HepG2 (cell line): ENCODE results near the gene HOXD4. TPM values are rescaled to one million over a fixed set of nuclear protein-coding genes. Genes with fewer than 3 reads are reported as not detected.
A peak's percentile ranks its signal among the peaks of the same experiment; 100 is the strongest.

Experiments used
- CBFB ChIP-seq: sonication (generic); formaldehyde crosslinking; IDR thresholded peaks from 2 replicates; pipeline ENCODE4 v1.4.0; 2020; ENCODE audit warnings: missing genetic modification reagents
- HIC2 ChIP-seq: sonication (generic); formaldehyde crosslinking; IDR thresholded peaks from 2 replicates; pipeline ENCODE4 v1.9.0; 2022; ENCODE audit warnings: low read depth, missing genetic modification reagents
- PHF20 ChIP-seq: sonication (generic); formaldehyde crosslinking; IDR thresholded peaks from 2 replicates; pipeline ENCODE4 v1.5.0; 2020; ENCODE audit warnings: mild to moderate bottlenecking, missing genetic modification reagents
- TAF15 ChIP-seq: fragments of 200-400 bp; formaldehyde crosslinking; IDR thresholded peaks from one replicate; pipeline ENCODE4 v1.6.1; 2018; ENCODE audit warnings: mild to moderate bottlenecking, low read depth, low read length; ENCODE audit not compliant: poor library complexity, severe bottlenecking
- UBTF ChIP-seq: sonication (generic); formaldehyde crosslinking; IDR thresholded peaks from 2 replicates; pipeline ENCODE4 v1.4.0; 2020; ENCODE audit warnings: mild to moderate bottlenecking, missing genetic modification reagents
- ZNF558 ChIP-seq: sonication (generic); formaldehyde crosslinking; IDR thresholded peaks from 2 replicates; pipeline ENCODE4 v1.9.0; 2022; ENCODE audit warnings: mild to moderate bottlenecking, missing genetic modification reagents, borderline replicate concordance
- ZNF761 ChIP-seq: sonication (generic); formaldehyde crosslinking; conservative IDR thresholded peaks from 2 replicates; pipeline ENCODE4 v1.4.0; 2020; ENCODE audit warnings: mild to moderate bottlenecking, missing genetic modification reagents
- ZSCAN9 ChIP-seq: IDR thresholded peaks from 2 replicates; pipeline ENCODE4 v1.6.1; 2016; ENCODE audit warnings: borderline replicate concordance
- polyA plus RNA-seq, 8 experiments: library from polyadenylated mRNA; depleted of rRNA in 3 of 8; stranded (reverse) in 7 of 8; unstranded in 1 of 8; fragments of >200 nt; fragmentation: Illumina TruSeq in 4 of 8; extraction: Trizol in 4 of 8; gene quantifications; 2 replicates each; pipeline versions ENCODE4 v1.2.1 to v1.2.3, GENCODE V29; 2011 to 2016; ENCODE audit warnings: low read depth in 4 of 8, missing spikeins in 1 of 8, mixed read lengths in 1 of 8; ENCODE audit not compliant: insufficient read depth in 1 of 8
- total RNA-seq, 5 experiments: library from RNA; depleted of rRNA; stranded (reverse); fragments of >200 nt; fragmentation: Illumina TruSeq; extraction: Trizol; gene quantifications; 2 replicates each; pipeline ENCODE4 v1.2.3, GENCODE V29; 2016; ENCODE audit warnings: low read depth in 1 of 5
- TF ChIP-seq, protein P1 (sequence below): sonication (generic); formaldehyde crosslinking; IDR thresholded peaks from 2 replicates; pipeline ENCODE4 v1.4.0; 2020; ENCODE audit warnings: mild to moderate bottlenecking, missing genetic modification reagents
- TF ChIP-seq, protein P2 (sequence below): sonication (generic); formaldehyde crosslinking; IDR thresholded peaks from 2 replicates; pipeline ENCODE4; 2020; ENCODE audit warnings: missing genetic modification reagents, mild to moderate bottlenecking, borderline replicate concordance
- TF ChIP-seq, protein P3 (sequence below): sonication (generic); formaldehyde crosslinking; IDR thresholded peaks from 2 replicates; pipeline ENCODE4 v1.5.0; 2020; ENCODE audit warnings: missing genetic modification reagents

HOXD4 gene
- total and polyA plus RNA-seq, 2 of the 13 experiments (the other 11 are each of a cell fraction or from before 2014, with no cell fraction given): not detected

DNA sequence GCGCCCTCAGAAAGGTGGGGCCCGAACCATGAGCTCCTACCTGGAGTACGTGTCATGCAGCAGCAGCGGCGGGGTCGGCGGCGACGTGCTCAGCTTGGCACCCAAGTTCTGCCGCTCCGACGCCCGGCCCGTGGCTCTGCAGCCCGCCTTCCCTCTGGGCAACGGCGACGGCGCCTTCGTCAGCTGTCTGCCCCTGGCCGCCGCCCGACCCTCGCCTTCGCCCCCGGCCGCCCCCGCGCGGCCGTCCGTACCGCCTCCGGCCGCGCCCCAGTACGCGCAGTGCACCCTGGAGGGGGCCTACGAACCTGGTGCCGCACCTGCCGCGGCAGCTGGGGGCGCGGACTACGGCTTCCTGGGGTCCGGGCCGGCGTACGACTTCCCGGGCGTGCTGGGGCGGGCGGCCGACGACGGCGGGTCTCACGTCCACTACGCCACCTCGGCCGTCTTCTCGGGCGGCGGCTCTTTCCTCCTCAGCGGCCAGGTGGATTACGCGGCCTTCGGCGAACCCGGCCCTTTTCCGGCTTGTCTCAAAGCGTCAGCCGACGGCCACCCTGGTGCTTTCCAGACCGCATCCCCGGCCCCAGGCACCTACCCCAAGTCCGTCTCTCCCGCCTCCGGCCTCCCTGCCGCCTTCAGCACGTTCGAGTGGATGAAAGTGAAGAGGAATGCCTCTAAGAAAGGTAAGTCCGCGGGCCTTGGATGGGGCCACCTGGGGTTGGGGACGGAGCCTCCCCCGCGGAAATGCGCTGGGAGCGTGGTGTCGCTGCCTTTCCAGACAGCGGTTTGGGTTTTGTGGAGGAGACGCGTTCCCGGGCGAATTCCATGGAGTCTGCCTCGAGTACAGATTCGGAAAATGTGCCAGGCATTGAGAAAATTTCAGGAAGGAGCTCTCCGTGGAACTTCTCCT is 37.7 kb downstream of the HOXD4 start (continued):
- TF ChIP-seq HIC2 (CRISPR knock-in tag): 0 out of 2 replicates have a peak, but pooled peaks have one; percentile 41
- TF ChIP-seq, protein P1, sequence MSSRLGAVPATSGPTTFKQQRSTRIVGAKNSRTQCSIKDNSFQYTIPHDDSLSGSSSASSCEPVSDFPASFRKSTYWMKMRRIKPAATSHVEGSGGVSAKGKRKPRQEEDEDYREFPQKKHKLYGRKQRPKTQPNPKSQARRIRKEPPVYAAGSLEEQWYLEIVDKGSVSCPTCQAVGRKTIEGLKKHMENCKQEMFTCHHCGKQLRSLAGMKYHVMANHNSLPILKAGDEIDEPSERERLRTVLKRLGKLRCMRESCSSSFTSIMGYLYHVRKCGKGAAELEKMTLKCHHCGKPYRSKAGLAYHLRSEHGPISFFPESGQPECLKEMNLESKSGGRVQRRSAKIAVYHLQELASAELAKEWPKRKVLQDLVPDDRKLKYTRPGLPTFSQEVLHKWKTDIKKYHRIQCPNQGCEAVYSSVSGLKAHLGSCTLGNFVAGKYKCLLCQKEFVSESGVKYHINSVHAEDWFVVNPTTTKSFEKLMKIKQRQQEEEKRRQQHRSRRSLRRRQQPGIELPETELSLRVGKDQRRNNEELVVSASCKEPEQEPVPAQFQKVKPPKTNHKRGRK (CRISPR knock-in tag): 0 out of 2 replicates have a peak, but pooled peaks have one; percentile 29
- TF ChIP-seq ZNF761: 0 out of 2 replicates have a peak, but pooled peaks have one; percentile 15
- peak; percentile 6; the same call in 1 of the 2 replicates for TF ChIP-seq PHF20 (CRISPR knock-in tag)
- TF ChIP-seq CBFB: 0 out of 2 replicates have a peak, but pooled peaks have one; percentile 1
- TF ChIP-seq, protein P2, sequence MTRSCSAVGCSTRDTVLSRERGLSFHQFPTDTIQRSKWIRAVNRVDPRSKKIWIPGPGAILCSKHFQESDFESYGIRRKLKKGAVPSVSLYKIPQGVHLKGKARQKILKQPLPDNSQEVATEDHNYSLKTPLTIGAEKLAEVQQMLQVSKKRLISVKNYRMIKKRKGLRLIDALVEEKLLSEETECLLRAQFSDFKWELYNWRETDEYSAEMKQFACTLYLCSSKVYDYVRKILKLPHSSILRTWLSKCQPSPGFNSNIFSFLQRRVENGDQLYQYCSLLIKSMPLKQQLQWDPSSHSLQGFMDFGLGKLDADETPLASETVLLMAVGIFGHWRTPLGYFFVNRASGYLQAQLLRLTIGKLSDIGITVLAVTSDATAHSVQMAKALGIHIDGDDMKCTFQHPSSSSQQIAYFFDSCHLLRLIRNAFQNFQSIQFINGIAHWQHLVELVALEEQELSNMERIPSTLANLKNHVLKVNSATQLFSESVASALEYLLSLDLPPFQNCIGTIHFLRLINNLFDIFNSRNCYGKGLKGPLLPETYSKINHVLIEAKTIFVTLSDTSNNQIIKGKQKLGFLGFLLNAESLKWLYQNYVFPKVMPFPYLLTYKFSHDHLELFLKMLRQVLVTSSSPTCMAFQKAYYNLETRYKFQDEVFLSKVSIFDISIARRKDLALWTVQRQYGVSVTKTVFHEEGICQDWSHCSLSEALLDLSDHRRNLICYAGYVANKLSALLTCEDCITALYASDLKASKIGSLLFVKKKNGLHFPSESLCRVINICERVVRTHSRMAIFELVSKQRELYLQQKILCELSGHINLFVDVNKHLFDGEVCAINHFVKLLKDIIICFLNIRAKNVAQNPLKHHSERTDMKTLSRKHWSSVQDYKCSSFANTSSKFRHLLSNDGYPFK (CRISPR knock-in tag): peak; percentile 9; the same call in 1 of the 2 replicates
- TF ChIP-seq ZNF558 (CRISPR knock-in tag): peak; percentile 52
- TF ChIP-seq ZSCAN9 (CRISPR knock-in tag): no peak
- peak; percentile 16 for TF ChIP-seq TAF15
- TF ChIP-seq, protein P3, sequence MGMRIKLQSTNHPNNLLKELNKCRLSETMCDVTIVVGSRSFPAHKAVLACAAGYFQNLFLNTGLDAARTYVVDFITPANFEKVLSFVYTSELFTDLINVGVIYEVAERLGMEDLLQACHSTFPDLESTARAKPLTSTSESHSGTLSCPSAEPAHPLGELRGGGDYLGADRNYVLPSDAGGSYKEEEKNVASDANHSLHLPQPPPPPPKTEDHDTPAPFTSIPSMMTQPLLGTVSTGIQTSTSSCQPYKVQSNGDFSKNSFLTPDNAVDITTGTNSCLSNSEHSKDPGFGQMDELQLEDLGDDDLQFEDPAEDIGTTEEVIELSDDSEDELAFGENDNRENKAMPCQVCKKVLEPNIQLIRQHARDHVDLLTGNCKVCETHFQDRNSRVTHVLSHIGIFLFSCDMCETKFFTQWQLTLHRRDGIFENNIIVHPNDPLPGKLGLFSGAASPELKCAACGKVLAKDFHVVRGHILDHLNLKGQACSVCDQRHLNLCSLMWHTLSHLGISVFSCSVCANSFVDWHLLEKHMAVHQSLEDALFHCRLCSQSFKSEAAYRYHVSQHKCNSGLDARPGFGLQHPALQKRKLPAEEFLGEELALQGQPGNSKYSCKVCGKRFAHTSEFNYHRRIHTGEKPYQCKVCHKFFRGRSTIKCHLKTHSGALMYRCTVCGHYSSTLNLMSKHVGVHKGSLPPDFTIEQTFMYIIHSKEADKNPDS: 0 out of 2 replicates have a peak, but pooled peaks have one; percentile 33
- TF ChIP-seq UBTF (CRISPR knock-in tag): 0 out of 2 replicates have a peak, but pooled peaks have one; percentile 0
